HepG2 (cell line): ENCODE results near the gene GGPS1. TPM values are rescaled to one million over a fixed set of nuclear protein-coding genes. Genes with fewer than 3 reads are reported as not detected.

ENCODE experiments used
- ATAC-seq: fragments of 200-7000 bp; cut with Tn5 transposase; 3 replicates; pipeline ENCODE4 v1.9.1; 2020; ENCODE audit warnings: mild to moderate bottlenecking, moderate library complexity
- BruUV-seq: library from RNA; stranded (reverse); fragments of 400-500 nt; replicated peaks from 2 replicates; lab custom pipeline; 2021; lab: Mats Ljungman, UMichigan
- CTCF ChIA-PET: fragments of 300-600 bp; formaldehyde crosslinking; extraction: SDS; loops from one replicate; lab custom pipeline; 2021; ENCODE audit warnings: low total read pairs, inconsistent platforms, low intra/inter-chr PET ratio; lab: Yijun Ruan, JAX
- POLR2A ChIA-PET: fragments of 350-600 bp; sonication (Branson Sonifier 250); formaldehyde crosslinking; loops from one replicate; lab custom pipeline; 2020; ENCODE audit warnings: antibody characterized with exemption, inconsistent platforms; lab: Yijun Ruan, JAX
- DNase-seq: peaks from one replicate; pipeline ENCODE4 v3.0.0-alpha.2; 2015; ENCODE audit warnings: low spot score
- FAIRE-seq: peaks from 3 replicates; lab custom pipeline; 2011; peaks lifted over from hg19 to GRCh38; lab: Jason Lieb, UNC
- H2AFZ ChIP-seq: one replicate; pipeline ENCODE4 v1.6.1; 2011; ENCODE audit warnings: low read length, inconsistent platforms
- H3K27ac ChIP-seq: fragments of 300-600 bp; 3 replicates; pipeline ENCODE4 v1.8.0; 2011; ENCODE audit warnings: mixed run types, mild to moderate bottlenecking, mixed read lengths, low read length, inconsistent platforms; ENCODE audit not compliant: insufficient read depth; ENCODE audit errors: extremely low read length
- H3K27me3 ChIP-seq, 2 experiments: fragments of 200-600 bp in 1 of 2; 2 replicates in 1 of 2; 3 replicates in 1 of 2; pipeline versions ENCODE4 v1.6.0 to v1.8.0; 2011; ENCODE audit warnings: low read length in 2 of 2, mild to moderate bottlenecking in 2 of 2, moderate library complexity in 2 of 2, inconsistent platforms in 1 of 2; ENCODE audit not compliant: insufficient read depth in 2 of 2, control insufficient read depth in 1 of 2
- H3K36me3 ChIP-seq, 2 experiments: fragments of 200-600 bp in 1 of 2; replicated peaks in 1 of 2; 2 replicates in 1 of 2; 3 replicates in 1 of 2; pipeline versions ENCODE4 v1.5.1 to v1.8.0; 2011; ENCODE audit warnings: low read length in 2 of 2, inconsistent platforms in 1 of 2; ENCODE audit not compliant: insufficient read depth in 2 of 2, control insufficient read depth in 1 of 2
- H3K4me1 ChIP-seq: 2 replicates; pipeline ENCODE4 v1.5.1; 2012; ENCODE audit warnings: low read length, inconsistent platforms; ENCODE audit not compliant: insufficient read depth
- H3K4me2 ChIP-seq: 2 replicates; pipeline ENCODE4 v1.6.0; 2011; ENCODE audit warnings: low read depth, low read length, inconsistent platforms
- H3K4me3 ChIP-seq, 3 experiments: fragments of 200-600 bp in 1 of 3; sonication (generic), shearing (Covaris generic) in 1 of 3; replicated peaks in 1 of 3; 2 replicates each; pipeline ENCODE4 v1.5.1; 2011 to 2016; ENCODE audit warnings: low read length in 3 of 3, inconsistent platforms in 2 of 3, low read depth in 2 of 3, mild to moderate bottlenecking in 2 of 3, control low read depth in 1 of 3, mixed read lengths in 1 of 3; ENCODE audit not compliant: insufficient read depth in 1 of 3
- H3K79me2 ChIP-seq: one replicate; pipeline ENCODE4 v1.6.1; 2011; ENCODE audit warnings: low read length, inconsistent platforms; ENCODE audit not compliant: insufficient read depth
- H3K9ac ChIP-seq: 2 replicates; pipeline ENCODE4 v1.6.0; 2011; ENCODE audit warnings: mild to moderate bottlenecking, low read depth, low read length, inconsistent platforms; ENCODE audit not compliant: insufficient read depth
- H3K9me3 ChIP-seq: 2 replicates; pipeline ENCODE4 v1.5.1; 2012; ENCODE audit warnings: mild to moderate bottlenecking, low read length
- H4K20me1 ChIP-seq: 2 replicates; pipeline ENCODE4 v1.6.0; 2011; ENCODE audit warnings: inconsistent platforms, mild to moderate bottlenecking, low read length, moderate library complexity; ENCODE audit not compliant: insufficient read depth
- AGO1 ChIP-seq: fragments of 200-400 bp; formaldehyde crosslinking; IDR thresholded peaks from 2 replicates; pipeline ENCODE4 v1.6.1; 2017; ENCODE audit warnings: mild to moderate bottlenecking, low read depth, low read length, moderate library complexity; ENCODE audit not compliant: poor library complexity, severe bottlenecking
- E2F1 ChIP-seq: sonication (generic); formaldehyde crosslinking; IDR thresholded peaks from 2 replicates; pipeline ENCODE4 v1.5.0; 2020; ENCODE audit warnings: missing genetic modification reagents
- ELF4 ChIP-seq: sonication (generic); formaldehyde crosslinking; IDR thresholded peaks from 2 replicates; pipeline ENCODE4 v1.5.0; 2020; ENCODE audit warnings: missing genetic modification reagents, mild to moderate bottlenecking, moderate library complexity, borderline replicate concordance
- RXRA ChIP-seq: sonication (generic); formaldehyde crosslinking; IDR thresholded peaks from 2 replicates; pipeline ENCODE4 v1.5.1; 2020; ENCODE audit warnings: missing genetic modification reagents
- SIN3A ChIP-seq: IDR thresholded peaks from 2 replicates; pipeline ENCODE4 v1.6.1; 2011; ENCODE audit warnings: low read depth, mild to moderate bottlenecking, control low read depth, low read length, borderline replicate concordance
- SOX6 ChIP-seq, 2 experiments: fragments of 450-650 bp in 1 of 2; sonication (generic) in 1 of 2; formaldehyde crosslinking in 1 of 2; IDR thresholded peaks; 2 replicates each; pipeline versions ENCODE4 v1.4.0 to v1.6.1; 2017 to 2020; ENCODE audit warnings: antibody characterized with exemption in 1 of 2, mild to moderate bottlenecking in 1 of 2, missing genetic modification reagents in 1 of 2
- SRSF1 ChIP-seq: fragments of 200-400 bp; formaldehyde crosslinking; optimal IDR thresholded peaks from 2 replicates; pipeline ENCODE3; 2017; ENCODE audit warnings: mild to moderate bottlenecking, low read depth, low read length, moderate library complexity
- STAG1 ChIP-seq: sonication (generic); formaldehyde crosslinking; IDR thresholded peaks from 2 replicates; pipeline ENCODE4 v1.4.0; 2020; ENCODE audit warnings: missing genetic modification reagents
- TERF1 ChIP-seq: sonication (generic); formaldehyde crosslinking; IDR thresholded peaks from 2 replicates; pipeline ENCODE4 v1.8.0; 2022; ENCODE audit warnings: mild to moderate bottlenecking, missing genetic modification reagents, moderate library complexity
- TGIF2 ChIP-seq: IDR thresholded peaks from 2 replicates; pipeline ENCODE4 v1.6.1; 2016; ENCODE audit warnings: control low read depth, missing compliant biosample characterization
- THAP8 ChIP-seq: sonication (generic); formaldehyde crosslinking; IDR thresholded peaks from 2 replicates; pipeline ENCODE4 v1.5.1; 2020; ENCODE audit warnings: missing genetic modification reagents, mild to moderate bottlenecking, borderline replicate concordance
- THYN1 ChIP-seq: sonication (generic); formaldehyde crosslinking; IDR thresholded peaks from 2 replicates; pipeline ENCODE4 v1.8.1; 2023; ENCODE audit warnings: low read depth, mild to moderate bottlenecking, moderate library complexity, missing genetic modification reagents, borderline replicate concordance
- ZMYM4 ChIP-seq: sonication (generic); formaldehyde crosslinking; IDR thresholded peaks from 2 replicates; pipeline ENCODE4 v1.8.1; 2023; ENCODE audit warnings: mild to moderate bottlenecking, missing genetic modification reagents
- ZNF20 ChIP-seq: sonication (generic); formaldehyde crosslinking; IDR thresholded peaks from 2 replicates; pipeline ENCODE4 v1.4.0; 2020; ENCODE audit warnings: mild to moderate bottlenecking, moderate library complexity, missing genetic modification reagents
- ZNF672 ChIP-seq: sonication (generic); formaldehyde crosslinking; IDR thresholded peaks from 2 replicates; pipeline ENCODE4 v1.8.1; 2022; ENCODE audit warnings: missing genetic modification reagents
- ZNF720 ChIP-seq: sonication (generic); formaldehyde crosslinking; IDR thresholded peaks from 2 replicates; pipeline ENCODE4 v1.4.0; 2020; ENCODE audit warnings: missing genetic modification reagents
- WGBS: methylation state at CpG from one replicate; pipeline ENCODE4 v1.1.6; 2017; ENCODE audit warnings: low lambda C conversion rate; 5-methylcytosine and 5-hydroxymethylcytosine counted together
- in situ Hi-C: cut with HindIII; loops from 2 replicates; pipeline ENCODE4 v1.10.0; 2017; ENCODE audit warnings: low pct_unique_long_range_greater_than_20kb; ENCODE audit not compliant: extremely low pct_ligation_motif_present
- intact Hi-C: fragments of 100-400 bp; cut with micrococcal nuclease; formaldehyde crosslinking; loops from one replicate; pipeline ENCODE4 v1.10.0; 2022; ENCODE audit not compliant: unreplicated experiment
- polyA plus RNA-seq, 8 experiments: library from polyadenylated mRNA; depleted of rRNA in 3 of 8; stranded (reverse) in 7 of 8; unstranded in 1 of 8; fragments of >200 nt; fragmentation: Illumina TruSeq in 4 of 8; extraction: Trizol in 4 of 8; gene quantifications; 2 replicates each; pipeline versions ENCODE4 v1.2.1 to v1.2.3, GENCODE V29; 2011 to 2016; ENCODE audit warnings: low read depth in 4 of 8, missing spikeins in 1 of 8, mixed read lengths in 1 of 8; ENCODE audit not compliant: insufficient read depth in 1 of 8
- total RNA-seq, 5 experiments: library from RNA; depleted of rRNA; stranded (reverse); fragments of >200 nt; fragmentation: Illumina TruSeq; extraction: Trizol; gene quantifications; 2 replicates each; pipeline ENCODE4 v1.2.3, GENCODE V29; 2016; ENCODE audit warnings: low read depth in 1 of 5
- TF ChIP-seq, protein P1 (sequence below): sonication (generic); formaldehyde crosslinking; IDR thresholded peaks from 2 replicates; pipeline ENCODE4 v1.5.1; 2020; ENCODE audit warnings: mild to moderate bottlenecking, missing genetic modification reagents

GGPS1 gene
- total and polyA plus RNA-seq, 2 of the 13 experiments (the other 11 are each of a cell fraction or from before 2014, with no cell fraction given): 28.8 to 42.6 TPM

DNA sequence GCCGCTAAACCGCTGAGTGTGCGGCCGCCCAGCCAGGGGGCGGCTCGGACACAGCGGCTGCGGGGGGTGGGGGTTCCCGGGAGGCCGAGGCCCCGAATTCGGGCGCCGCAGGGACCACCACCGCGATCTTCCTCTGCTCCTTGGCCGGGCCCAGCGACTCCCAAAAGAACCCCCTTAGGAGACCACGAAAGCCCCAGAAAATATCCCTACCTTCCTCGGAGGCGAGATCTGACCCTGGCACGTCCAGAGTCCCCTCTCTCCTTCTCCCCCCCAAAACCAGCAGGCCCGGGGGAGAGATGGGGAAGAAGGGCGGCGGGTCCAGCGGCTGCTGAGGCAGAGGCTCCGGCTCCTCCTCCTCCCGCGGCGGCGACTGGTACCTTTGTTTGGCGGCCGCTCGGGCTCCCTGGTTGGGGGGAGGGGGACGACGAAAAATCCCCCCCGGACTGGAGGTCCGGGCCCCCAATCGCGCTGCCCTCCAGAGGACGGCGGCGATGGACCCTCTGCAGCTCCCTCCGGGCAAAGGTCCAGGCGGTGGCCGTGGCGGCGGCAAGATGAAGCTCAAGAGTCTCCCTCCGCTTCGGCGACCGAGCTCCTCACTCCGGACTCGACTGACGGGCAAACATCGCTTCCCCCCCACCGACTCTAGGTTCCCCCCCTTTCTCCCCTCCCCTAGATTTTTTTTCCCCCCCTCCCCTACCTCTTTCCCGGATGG lies 655 bp upstream of the GGPS1 start, which contains the start of gene ARID4B:
Gene ARID4B (minus strand): TSS at position 621 of the 712 bp plus-strand sequence. CDS start 1,260 bp downstream, outside the sequence.
- Histone ChIP-seq H3K27ac (peak within 1 kb of the TSS; percentile 89), H3K4me3 (peak within 1 kb of the TSS; percentile 86 to 95 (median 91)), H3K27me3 (no peaks in the 10 kb centered on the region; a peak in 1 of 5 replicates), H3K79me2 (peaks cover 90% of the 10 kb centered on the region), H3K9me3 (no peaks in the 10 kb centered on the region), H4K20me1 (peaks cover 35% of the 10 kb centered on the region), H2AFZ (no peak within 1 kb of the TSS), H3K4me1 (peaks cover 47% of the 10 kb centered on the region), H3K36me3 (no peaks in the 10 kb centered on the region; a peak in 1 of 5 replicates), H3K9ac (peak within 1 kb of the TSS; percentile 93), H3K4me2 (peak within 1 kb of the TSS; percentile 82)
- peak; percentile 34 for ATAC-seq
- BruUV-seq: no TSS peak
- 2% methylated on average over 18 of the region's 58 CpGs for WGBS
- ChIA-PET CTCF (no interaction called here), POLR2A (interaction anchor here (0.6 to 3.1 kb wide), 14 partner anchors 23 to 1196 kb away, joined by 3 to 25 read pairs (median 4); partner anchors contain the start of genes B3GALNT2 and TBCE)
- intact Hi-C loops (loop anchor here (1.0 to 2.0 kb wide), 2 partner anchors 75 to 90 kb away; no protein-coding TSS in a partner anchor), in situ Hi-C loops (loop anchor here (10.0 kb wide), 1 partner anchor 73 kb away; no protein-coding TSS in a partner anchor)
- no peak for DNase-seq
- no peak for FAIRE-seq
- TF ChIP-seq SIN3A (peak; percentile 83; the same call in 1 of the 2 replicates), SOX6 (IDR thresholded peaks at IDR 0.05) (no peak), SOX6 (CRISPR knock-in tag; IDR thresholded peaks at IDR 0.05) (no peak), THAP8 (CRISPR knock-in tag) (no peak), THYN1 (CRISPR knock-in tag) (no peak), ZNF20 (CRISPR knock-in tag) (no peak), RXRA (CRISPR knock-in tag) (no peak), ZNF672 (CRISPR knock-in tag) (no peak), ZNF720 (CRISPR knock-in tag) (no peak), ELF4 (CRISPR knock-in tag) (no peak), E2F1 (CRISPR knock-in tag) (no peak), TERF1 (CRISPR knock-in tag) (no peak), ZMYM4 (CRISPR knock-in tag) (0 out of 2 replicates have a peak, but pooled peaks have one; percentile 57), STAG1 (CRISPR knock-in tag) (no peak), AGO1 (peak; percentile 17), SRSF1 (peak; percentile 89), TGIF2 (0 out of 2 replicates have a peak, but pooled peaks have one; percentile 49)
- TF ChIP-seq, protein P1, sequence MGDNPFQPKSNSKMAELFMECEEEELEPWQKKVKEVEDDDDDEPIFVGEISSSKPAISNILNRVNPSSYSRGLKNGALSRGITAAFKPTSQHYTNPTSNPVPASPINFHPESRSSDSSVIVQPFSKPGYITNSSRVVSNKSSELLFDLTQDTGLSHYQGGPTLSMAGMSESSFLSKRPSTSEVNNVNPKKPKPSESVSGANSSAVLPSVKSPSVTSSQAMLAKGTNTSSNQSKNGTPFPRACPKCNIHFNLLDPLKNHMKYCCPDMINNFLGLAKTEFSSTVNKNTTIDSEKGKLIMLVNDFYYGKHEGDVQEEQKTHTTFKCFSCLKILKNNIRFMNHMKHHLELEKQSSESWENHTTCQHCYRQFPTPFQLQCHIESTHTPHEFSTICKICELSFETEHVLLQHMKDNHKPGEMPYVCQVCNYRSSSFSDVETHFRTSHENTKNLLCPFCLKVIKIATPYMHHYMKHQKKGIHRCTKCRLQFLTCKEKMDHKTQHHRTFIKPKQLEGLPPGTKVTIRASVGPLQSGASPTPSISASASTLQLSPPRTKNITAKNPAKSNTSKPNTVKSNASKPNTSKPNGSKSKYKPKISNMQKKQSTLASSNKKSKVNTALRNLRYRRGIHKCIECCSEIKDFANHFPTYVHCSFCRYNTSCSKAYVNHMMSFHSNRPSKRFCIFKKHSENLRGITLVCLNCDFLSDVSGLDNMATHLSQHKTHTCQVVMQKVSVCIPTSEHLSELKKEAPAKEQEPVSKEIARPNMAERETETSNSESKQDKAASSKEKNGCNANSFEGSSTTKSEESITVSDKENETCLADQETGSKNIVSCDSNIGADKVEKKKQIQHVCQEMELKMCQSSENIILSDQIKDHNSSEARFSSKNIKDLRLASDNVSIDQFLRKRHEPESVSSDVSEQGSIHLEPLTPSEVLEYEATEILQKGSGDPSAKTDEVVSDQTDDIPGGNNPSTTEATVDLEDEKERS (CRISPR knock-in tag): no peak
